Measurements from ENCODE around the gene ADCYAP1. TPM values are rescaled to one million over a fixed set of nuclear protein-coding genes. Genes with fewer than 3 reads are reported as not detected.

Gene ADCYAP1
- total RNA-seq, 1 experiment from 2014 or later: not detected

GRCh38 chr18:911025-911424 is 6.4 kb downstream of the ADCYAP1 start:
- Histone ChIP-seq H3K4me1 (ENCODE audit: control insufficient read depth, insufficient read depth, low read length) (no peaks in the 10 kb centered on the region), H3K36me3 (ENCODE audit: control insufficient read depth, insufficient read depth, low read length) (no peaks in the 10 kb centered on the region), H3K9me3 (ENCODE audit: control insufficient read depth, insufficient read depth, low read depth, low read length) (no peaks in the 10 kb centered on the region), H3K27me3 (ENCODE audit: control insufficient read depth, insufficient read depth, low read length) (peaks cover 5% of the 10 kb centered on the region), H3K27ac (ENCODE audit: low read length) (no peak overlapping the region), H3K4me3 (ENCODE audit: low read depth in 2 of 2, low read length in 2 of 2) (no peak overlapping the region)
- CTCF ChIA-PET: interaction anchor here (0.7 kb wide), 1 partner anchor 1312 kb away, joined by 10 read pairs; no protein-coding TSS in a partner anchor
- intact Hi-C loops (cut with micrococcal nuclease; ENCODE audit: unreplicated experiment) (no loop called here), in situ Hi-C loops (cut with HindIII; ENCODE audit: low pct_unique_long_range_greater_than_20kb, low sequenced_read_pairs) (no loop called here)
- BruUV-seq (replicated peaks): no TSS peak
- ATAC-seq: no peak
- TF ChIP-seq POLR2AphosphoS5 (IDR thresholded peaks at IDR 0.05; ENCODE audit: low read depth, low read length): no peak
- no peak for TF ChIP-seq REST (IDR thresholded peaks at IDR 0.05; ENCODE audit: insufficient read depth in 1 of 2, low read depth in 2 of 2, low read length in 1 of 2)
- no peak for TF ChIP-seq SIN3A (IDR thresholded peaks at IDR 0.05; ENCODE audit: borderline replicate concordance, insufficient read depth, low read depth, low read length)
- TF ChIP-seq TCF7L2 (IDR thresholded peaks at IDR 0.05; ENCODE audit: low read depth, low read length): no peak
- TF ChIP-seq CTCF (IDR thresholded peaks at IDR 0.05): no peak
- no peak for DNase-seq (ENCODE audit: low read depth, low spot score)
- POLR2A ChIA-PET: no interaction called here

- Histone ChIP-seq H3K27me3 (ENCODE audit: control insufficient read depth, insufficient read depth, low read length) (peaks cover 5% of the 10 kb centered on the region), H3K27ac (ENCODE audit: low read length) (no peak overlapping the region), H3K4me1 (ENCODE audit: control insufficient read depth, insufficient read depth, low read length) (no peaks in the 10 kb centered on the region), H3K36me3 (ENCODE audit: control insufficient read depth, insufficient read depth, low read length) (no peaks in the 10 kb centered on the region), H3K4me3 (ENCODE audit: low read depth in 2 of 2, low read length in 2 of 2) (no peak overlapping the region), H3K9me3 (ENCODE audit: control insufficient read depth, insufficient read depth, low read depth, low read length) (no peaks in the 10 kb centered on the region)
- no TSS peak for BruUV-seq (replicated peaks)
- TF ChIP-seq POLR2AphosphoS5 (IDR thresholded peaks at IDR 0.05; ENCODE audit: low read depth, low read length) (no peak), SIN3A (IDR thresholded peaks at IDR 0.05; ENCODE audit: borderline replicate concordance, insufficient read depth, low read depth, low read length) (no peak), REST (IDR thresholded peaks at IDR 0.05; ENCODE audit: insufficient read depth in 1 of 2, low read depth in 2 of 2, low read length in 1 of 2) (no peak), CTCF (IDR thresholded peaks at IDR 0.05) (no peak), TCF7L2 (IDR thresholded peaks at IDR 0.05; ENCODE audit: low read depth, low read length) (no peak)
- in situ Hi-C loops (cut with HindIII; ENCODE audit: low pct_unique_long_range_greater_than_20kb, low sequenced_read_pairs) (no loop called here), intact Hi-C loops (cut with micrococcal nuclease; ENCODE audit: unreplicated experiment) (no loop called here)
- ChIA-PET CTCF (interaction anchor here (0.7 kb wide), 1 partner anchor 1312 kb away, joined by 10 read pairs; no protein-coding TSS in a partner anchor), POLR2A (no interaction called here)
- ATAC-seq (no peak), DNase-seq (ENCODE audit: low read depth, low spot score) (no peak)
Observed at GRCh38 chr18:911486-911885, 6.8 kb downstream of the ADCYAP1 start.
